ENCODE data around the gene MCOLN2. TPM values are rescaled to one million over a fixed set of nuclear protein-coding genes. Genes with fewer than 3 reads are reported as not detected.

Gene MCOLN2
- total RNA-seq, 2 experiments from 2014 or later: 9.7 TPM

DNA sequence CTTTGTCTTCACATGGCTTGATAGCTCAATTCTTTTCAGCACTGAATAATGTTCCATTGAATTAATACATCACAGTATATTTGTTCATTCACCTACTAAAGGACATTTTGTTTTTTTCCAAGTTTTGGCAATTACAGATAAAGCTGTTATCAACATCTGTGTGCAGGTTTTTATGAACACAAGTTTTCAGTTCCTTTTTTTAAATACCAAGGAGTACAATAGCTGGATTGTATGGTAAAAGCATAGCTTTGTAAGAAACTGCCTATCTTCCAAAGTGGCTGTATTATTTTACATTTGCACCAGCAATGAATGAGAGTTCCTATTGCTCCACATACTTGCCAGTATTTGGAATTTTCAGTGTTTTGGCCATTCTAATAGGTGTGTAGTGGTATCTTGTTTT is 4.8 kb upstream of the MCOLN2 start:
- H3K9me3 ChIP-seq (ENCODE audit: control insufficient read depth in 1 of 2, insufficient read depth in 1 of 2, low read length in 2 of 2): peaks cover 0 to 12% of the 10 kb centered on the region in 2 experiments
- H3K27ac ChIP-seq (ENCODE audit: low read depth in 1 of 2, low read length in 2 of 2): no peak overlapping the region
- no peak for ATAC-seq (ENCODE audit: poor library complexity)
- ChIA-PET POLR2A (no interaction called here), CTCF (interaction anchor here (1.3 kb wide), 1 partner anchor 258 kb away, joined by 3 read pairs; the partner anchor contains the start of gene C1orf52)
- peaks cover 8 to 33% of the 10 kb centered on the region in 2 experiments for H3K27me3 ChIP-seq (ENCODE audit: control insufficient read depth in 1 of 2, insufficient read depth in 2 of 2, low read length in 2 of 2)
- no peak overlapping the region for H3K27ac Mint-ChIP-seq
- H3K27me3 Mint-ChIP-seq: peaks cover 42% of the 10 kb centered on the region
- no peak overlapping the region for H3K4me3 ChIP-seq (ENCODE audit: low read length)
- H3K4me1 Mint-ChIP-seq (ENCODE audit: low read depth): peaks cover 27% of the 10 kb centered on the region
- no peak for TF ChIP-seq CTCF (IDR thresholded peaks at IDR 0.05)
- intact Hi-C loops (cut with DNase I, micrococcal nuclease): no loop called here
- peaks cover 15% of the 10 kb centered on the region for H3K9me3 Mint-ChIP-seq
- no peak for DNase-seq
- peaks cover 9% of the 10 kb centered on the region for H3K36me3 Mint-ChIP-seq (ENCODE audit: low read depth)
- peaks cover 22% of the 10 kb centered on the region for H3K4me1 ChIP-seq (ENCODE audit: insufficient read depth, low read length)
- no peaks in the 10 kb centered on the region for H3K36me3 ChIP-seq (ENCODE audit: insufficient read depth, low read length)
- H3K4me3 Mint-ChIP-seq: no peak overlapping the region

DNA sequence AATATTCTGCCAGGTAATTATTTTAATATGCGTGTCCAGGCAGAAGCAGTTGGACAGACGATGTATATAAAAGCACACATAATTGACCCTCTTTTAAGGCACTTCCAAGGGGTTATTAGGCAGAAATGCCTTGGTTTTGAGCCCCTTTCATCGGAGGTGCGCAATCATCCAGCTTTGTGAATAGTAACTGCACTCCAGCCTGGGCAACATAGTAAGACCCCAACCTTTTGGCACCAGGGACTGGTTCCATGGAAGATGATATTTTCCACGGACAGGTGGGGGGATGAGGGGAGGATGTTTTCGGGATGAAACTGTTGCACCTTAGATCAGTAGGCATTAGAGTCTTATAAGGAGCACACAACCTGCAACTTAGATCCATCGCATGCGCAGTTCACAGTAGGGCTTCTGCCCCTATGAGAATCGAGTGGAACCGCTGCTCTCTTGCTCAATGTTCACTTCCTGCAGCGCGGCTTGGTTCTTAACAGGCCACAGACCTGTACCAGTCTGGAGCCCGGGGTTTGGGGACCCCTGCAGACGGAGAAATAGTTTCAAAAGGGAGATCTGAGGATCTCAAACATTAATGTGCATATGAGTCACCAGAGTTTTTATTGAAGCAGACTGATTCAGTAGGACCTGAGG is 1.8 kb upstream of the MCOLN2 start:
- peaks cover 51% of the 10 kb centered on the region for H3K27me3 Mint-ChIP-seq
- peak overlapping the region; percentile 79 for H3K4me3 ChIP-seq (ENCODE audit: low read length)

More for the DNA sequence above, 1.8 kb upstream of the MCOLN2 start:
- CTCF ChIA-PET: no interaction called here
- Histone ChIP-seq H3K36me3 (ENCODE audit: insufficient read depth, low read length) (no peaks in the 10 kb centered on the region), H3K4me1 (ENCODE audit: insufficient read depth, low read length) (peaks cover 30% of the 10 kb centered on the region), H3K27ac (ENCODE audit: low read depth in 1 of 2, low read length in 2 of 2) (no peak overlapping the region), H3K9me3 (ENCODE audit: control insufficient read depth in 1 of 2, insufficient read depth in 1 of 2, low read length in 2 of 2) (no peaks in the 10 kb centered on the region), H3K27me3 (ENCODE audit: control insufficient read depth in 1 of 2, insufficient read depth in 2 of 2, low read length in 2 of 2) (peaks cover 8 to 36% of the 10 kb centered on the region in 2 experiments)
- peak; percentile 73 for ATAC-seq (ENCODE audit: poor library complexity)
- intact Hi-C loops (cut with DNase I, micrococcal nuclease): loop anchor here in 1 of 2 experiments (5.0 kb wide), 1 partner anchor 51 kb away; no protein-coding TSS in a partner anchor
- DNase-seq: peak in 13 of 14 experiments; percentile 9 to 82 (median 50)
- Mint-ChIP-seq H3K4me3 (peak overlapping the region; percentile 92), H3K36me3 (ENCODE audit: low read depth) (no peaks in the 10 kb centered on the region), H3K27ac (peak overlapping the region; percentile 67), H3K9me3 (no peaks in the 10 kb centered on the region), H3K4me1 (ENCODE audit: low read depth) (peaks cover 27% of the 10 kb centered on the region)
- POLR2A ChIA-PET: interaction anchor here (0.7 kb wide), 1 partner anchor 54 kb away, joined by 3 read pairs; no protein-coding TSS in a partner anchor
- TF ChIP-seq CTCF (IDR thresholded peaks at IDR 0.05): no peak

All from CD4-positive, alpha-beta T cell (primary cell).